Vagina (tissue), 2 donors: ENCODE measurements around the gene HIPK2.

Experiments
- CTCF ChIP-seq, 3 experiments: fragments of 450-650 bp in 2 of 3; fragments of 200-600 bp in 1 of 3; sonication (generic) in 1 of 3; IDR thresholded peaks; one replicate each; pipeline ENCODE4 v1.5.1; 2017 to 2019; ENCODE audit warnings: antibody characterized with exemption in 3 of 3, mild to moderate bottlenecking in 2 of 3, moderate library complexity in 2 of 3
- POLR2A ChIP-seq, 2 donors: fragments of 450-650 bp; IDR thresholded peaks; one replicate each; pipeline ENCODE4 v1.6.1; 2017; ENCODE audit warnings: antibody characterized with exemption in 2 of 2, mild to moderate bottlenecking in 2 of 2, moderate library complexity in 2 of 2
- POLR2AphosphoS5 ChIP-seq, 2 donors: sonication (generic); formaldehyde crosslinking; IDR thresholded peaks; one replicate each; pipeline ENCODE4 v1.9.0; 2017; ENCODE audit warnings: antibody characterized with exemption in 2 of 2, mild to moderate bottlenecking in 2 of 2, low read depth in 1 of 2; ENCODE audit not compliant: insufficient read depth in 1 of 2

DNA sequence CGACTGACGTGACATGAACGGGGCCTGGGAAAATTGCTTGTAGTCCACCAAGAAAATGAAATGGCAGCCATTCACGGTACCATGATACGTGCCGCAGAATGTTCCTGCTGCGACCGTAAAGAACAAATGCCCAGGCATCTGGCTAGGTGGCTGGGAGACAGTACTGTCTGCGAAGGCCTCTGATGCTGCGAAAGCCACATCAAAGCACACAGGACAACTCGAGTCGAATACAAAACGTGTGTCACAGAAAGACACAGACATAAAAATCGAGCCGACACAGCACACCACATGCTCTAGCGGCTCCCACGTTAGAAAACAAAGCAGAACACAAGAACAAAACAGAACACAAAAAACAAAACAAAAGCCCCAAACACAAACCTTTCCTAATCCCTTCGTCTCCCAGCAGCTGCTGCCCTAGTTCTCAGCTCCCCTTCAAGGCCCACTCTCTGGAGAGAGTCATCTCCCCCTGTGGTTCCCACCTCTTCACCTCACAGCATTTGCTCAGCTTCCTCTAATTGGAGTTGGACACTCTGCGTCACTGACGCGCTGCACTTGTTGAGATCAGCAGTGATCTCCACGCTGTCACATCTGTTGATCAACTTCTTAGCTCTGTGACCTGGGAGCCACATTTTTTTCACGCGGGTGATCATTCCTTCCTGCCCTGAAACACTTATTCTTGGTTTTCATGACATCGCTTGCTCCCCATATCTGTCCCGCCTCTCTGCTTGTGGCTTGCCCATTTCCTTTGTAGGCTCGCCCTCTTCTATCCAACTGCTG lies 142.1 kb downstream of the HIPK2 start:
- no peak for TF ChIP-seq CTCF (IDR thresholded peaks at IDR 0.05)
- no peak for TF ChIP-seq POLR2AphosphoS5 (IDR thresholded peaks at IDR 0.05; ENCODE audit: insufficient read depth in 1 of 2, low read depth in 1 of 2)
- TF ChIP-seq POLR2A (IDR thresholded peaks at IDR 0.05) = no peak
